HL-60 (cell line): ENCODE measurements around the gene UBXN11.
"Not testable (repeated sequence)": the region's sequence is repeated elsewhere in the genome, so short reads cannot be mapped to it uniquely, and the experiment has no call there.

ENCODE experiments used
- DNase-seq, 2 experiments: peaks; one replicate each; pipeline ENCODE4 v3.0.0-alpha.2; 2010 to 2020; ENCODE audit warnings: low read depth in 1 of 2, low spot score in 1 of 2
- H3K27ac ChIP-seq: fragments of 250-450 bp; sonication (Bioruptor Pico); replicated peaks from 2 replicates; pipeline ENCODE4 v1.5.1; 2020; ENCODE audit warnings: mild to moderate bottlenecking, moderate library complexity
- H3K27me3 ChIP-seq: fragments of 250-450 bp; sonication (Bioruptor Pico); 2 replicates; pipeline ENCODE4 v1.5.1; 2021; ENCODE audit warnings: mild to moderate bottlenecking, moderate library complexity; ENCODE audit not compliant: insufficient read depth, poor library complexity, severe bottlenecking
- H3K4me3 ChIP-seq: replicated peaks from 2 replicates; pipeline ENCODE4 v1.5.1; 2011; ENCODE audit warnings: mild to moderate bottlenecking, control low read depth, low read length; ENCODE audit not compliant: insufficient read depth
- GABPA ChIP-seq: IDR thresholded peaks from 2 replicates; pipeline ENCODE4 v1.6.1; 2012; ENCODE audit warnings: low read depth
- POLR2AphosphoS5 ChIP-seq: IDR thresholded peaks from 2 replicates; pipeline ENCODE4 v1.6.1; 2012; ENCODE audit warnings: low read depth
- SPI1 ChIP-seq: IDR thresholded peaks from 2 replicates; pipeline ENCODE4 v1.6.1; 2012; ENCODE audit warnings: low read depth, mild to moderate bottlenecking, borderline replicate concordance
- TF ChIP-seq, protein P1 (sequence below): IDR thresholded peaks from one replicate; pipeline ENCODE4 v1.5.1; 2011; ENCODE audit warnings: low read length, control low read depth, inconsistent platforms; ENCODE audit not compliant: insufficient read depth
- TF ChIP-seq, protein P2 (sequence below): IDR thresholded peaks from 2 replicates; pipeline ENCODE4 v1.6.1; 2012; ENCODE audit warnings: low read depth; ENCODE audit not compliant: insufficient replicate concordance

Gene UBXN11

GRCh38 chr1:26315874-26316850 lies 9.7 kb upstream of the UBXN11 start:
- DNase-seq: no peak
- TF ChIP-seq, protein P1, sequence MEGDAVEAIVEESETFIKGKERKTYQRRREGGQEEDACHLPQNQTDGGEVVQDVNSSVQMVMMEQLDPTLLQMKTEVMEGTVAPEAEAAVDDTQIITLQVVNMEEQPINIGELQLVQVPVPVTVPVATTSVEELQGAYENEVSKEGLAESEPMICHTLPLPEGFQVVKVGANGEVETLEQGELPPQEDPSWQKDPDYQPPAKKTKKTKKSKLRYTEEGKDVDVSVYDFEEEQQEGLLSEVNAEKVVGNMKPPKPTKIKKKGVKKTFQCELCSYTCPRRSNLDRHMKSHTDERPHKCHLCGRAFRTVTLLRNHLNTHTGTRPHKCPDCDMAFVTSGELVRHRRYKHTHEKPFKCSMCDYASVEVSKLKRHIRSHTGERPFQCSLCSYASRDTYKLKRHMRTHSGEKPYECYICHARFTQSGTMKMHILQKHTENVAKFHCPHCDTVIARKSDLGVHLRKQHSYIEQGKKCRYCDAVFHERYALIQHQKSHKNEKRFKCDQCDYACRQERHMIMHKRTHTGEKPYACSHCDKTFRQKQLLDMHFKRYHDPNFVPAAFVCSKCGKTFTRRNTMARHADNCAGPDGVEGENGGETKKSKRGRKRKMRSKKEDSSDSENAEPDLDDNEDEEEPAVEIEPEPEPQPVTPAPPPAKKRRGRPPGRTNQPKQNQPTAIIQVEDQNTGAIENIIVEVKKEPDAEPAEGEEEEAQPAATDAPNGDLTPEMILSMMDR: no peak
- no peak for TF ChIP-seq GABPA
- TF ChIP-seq SPI1: no peak
- TF ChIP-seq, protein P2, sequence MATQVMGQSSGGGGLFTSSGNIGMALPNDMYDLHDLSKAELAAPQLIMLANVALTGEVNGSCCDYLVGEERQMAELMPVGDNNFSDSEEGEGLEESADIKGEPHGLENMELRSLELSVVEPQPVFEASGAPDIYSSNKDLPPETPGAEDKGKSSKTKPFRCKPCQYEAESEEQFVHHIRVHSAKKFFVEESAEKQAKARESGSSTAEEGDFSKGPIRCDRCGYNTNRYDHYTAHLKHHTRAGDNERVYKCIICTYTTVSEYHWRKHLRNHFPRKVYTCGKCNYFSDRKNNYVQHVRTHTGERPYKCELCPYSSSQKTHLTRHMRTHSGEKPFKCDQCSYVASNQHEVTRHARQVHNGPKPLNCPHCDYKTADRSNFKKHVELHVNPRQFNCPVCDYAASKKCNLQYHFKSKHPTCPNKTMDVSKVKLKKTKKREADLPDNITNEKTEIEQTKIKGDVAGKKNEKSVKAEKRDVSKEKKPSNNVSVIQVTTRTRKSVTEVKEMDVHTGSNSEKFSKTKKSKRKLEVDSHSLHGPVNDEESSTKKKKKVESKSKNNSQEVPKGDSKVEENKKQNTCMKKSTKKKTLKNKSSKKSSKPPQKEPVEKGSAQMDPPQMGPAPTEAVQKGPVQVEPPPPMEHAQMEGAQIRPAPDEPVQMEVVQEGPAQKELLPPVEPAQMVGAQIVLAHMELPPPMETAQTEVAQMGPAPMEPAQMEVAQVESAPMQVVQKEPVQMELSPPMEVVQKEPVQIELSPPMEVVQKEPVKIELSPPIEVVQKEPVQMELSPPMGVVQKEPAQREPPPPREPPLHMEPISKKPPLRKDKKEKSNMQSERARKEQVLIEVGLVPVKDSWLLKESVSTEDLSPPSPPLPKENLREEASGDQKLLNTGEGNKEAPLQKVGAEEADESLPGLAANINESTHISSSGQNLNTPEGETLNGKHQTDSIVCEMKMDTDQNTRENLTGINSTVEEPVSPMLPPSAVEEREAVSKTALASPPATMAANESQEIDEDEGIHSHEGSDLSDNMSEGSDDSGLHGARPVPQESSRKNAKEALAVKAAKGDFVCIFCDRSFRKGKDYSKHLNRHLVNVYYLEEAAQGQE: no peak
- TF ChIP-seq POLR2AphosphoS5: no peak
- Histone ChIP-seq H3K27ac (peak overlapping the region; percentile 40), H3K4me3 (no peak overlapping the region), H3K27me3 (no peaks in the 10 kb centered on the region)

- no peak for TF ChIP-seq GABPA
- H3K27ac ChIP-seq: no peak overlapping the region; the same call in 1 of the 2 replicates
- DNase-seq: no peak
These were observed 8.1 kb upstream of the UBXN11 start for GRCh38 chr1:26314501-26314900.

DNA sequence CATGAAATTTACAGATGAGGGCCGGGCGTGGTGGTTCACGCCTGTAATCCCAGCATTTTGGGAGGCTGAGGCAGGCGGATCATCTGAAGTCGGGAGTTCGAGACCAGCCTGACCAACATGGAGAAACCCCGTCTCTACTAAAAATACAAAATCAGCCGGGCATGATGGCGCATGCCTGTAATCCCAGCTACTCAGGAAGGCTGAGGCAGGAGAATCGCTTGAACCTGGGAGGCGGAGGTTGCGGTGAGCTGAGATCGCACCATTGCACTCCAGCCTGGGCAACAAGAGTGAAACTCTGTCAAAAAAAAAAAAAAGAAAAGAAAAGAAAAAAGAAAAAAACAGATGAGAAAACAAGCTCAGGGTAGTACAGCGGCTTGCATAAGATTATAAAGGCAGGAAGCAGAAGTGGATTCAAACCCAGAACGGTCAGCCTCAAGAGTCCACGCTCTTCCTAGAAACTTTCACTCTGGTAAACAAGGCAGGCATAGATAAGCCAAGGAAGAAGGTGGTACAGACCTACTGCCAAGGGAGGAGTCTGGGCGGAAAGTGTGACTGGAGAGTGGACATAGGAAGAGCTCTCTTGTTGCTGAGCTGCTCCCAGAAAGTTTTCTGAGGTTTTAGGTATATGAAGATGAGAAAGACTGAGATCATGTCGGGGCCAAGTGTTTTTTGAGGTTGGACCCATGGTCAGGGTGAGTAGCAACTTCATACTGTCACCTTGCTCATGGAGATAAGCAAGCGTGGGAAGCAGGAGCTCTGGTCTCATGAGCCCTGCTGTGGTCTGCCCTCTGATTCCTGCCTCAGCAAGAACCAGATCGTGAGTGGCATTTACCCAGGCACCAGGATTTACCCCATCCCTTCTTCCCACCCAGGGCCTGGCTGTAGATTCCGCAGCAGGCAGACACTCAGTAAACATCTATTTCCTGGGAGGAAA lies 1.8 kb upstream of the UBXN11 start:
- peak overlapping the region; percentile 87 for H3K27ac ChIP-seq
- not testable (repeated sequence) for H3K4me3 ChIP-seq, DNase-seq, H3K27me3 ChIP-seq
- TF ChIP-seq SPI1: peak; percentile 74

More at GRCh38 chr1:26314501-26314900, 8.1 kb upstream of the UBXN11 start:
- Histone ChIP-seq H3K27me3 (no peaks in the 10 kb centered on the region), H3K4me3 (no peak overlapping the region)

- peak overlapping the region; percentile 87 for H3K27ac ChIP-seq
- no peak for DNase-seq
These were observed 936 bp upstream of the UBXN11 start for GRCh38 chr1:26307363-26307781.

More at GRCh38 chr1:26307363-26307781, 936 bp upstream of the UBXN11 start:
- H3K27me3 ChIP-seq: no peaks in the 10 kb centered on the region
- H3K4me3 ChIP-seq: no peak overlapping the region; the same call in 1 of the 2 replicates
- no peak for TF ChIP-seq SPI1
- TF ChIP-seq, protein P2: no peak
